ENCODE measurements around the gene IFNA5.

IFNA5 gene

DNA sequence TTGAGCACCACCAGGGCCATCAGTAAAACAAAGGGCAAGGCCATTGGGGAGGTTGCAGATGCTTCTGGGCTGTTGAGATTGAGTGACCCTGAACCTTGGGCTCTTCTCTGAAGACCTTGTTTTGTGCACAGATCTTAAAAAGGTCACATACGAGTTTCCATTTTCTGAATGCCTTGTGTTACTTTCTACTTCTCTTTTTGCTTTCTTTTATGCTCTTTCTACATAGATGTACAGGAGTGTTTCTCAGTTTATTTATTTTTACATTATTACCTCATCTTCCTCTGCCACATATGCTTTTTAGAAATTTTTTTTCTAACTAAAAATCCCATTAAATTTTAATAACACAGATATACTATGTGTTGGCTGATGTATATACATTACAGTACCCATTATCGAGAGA, at the start of gene IFNA5:
Gene IFNA5, minus strand, starts transcription at position 101 of the 400 bp plus-strand sequence. Its CDS starts 57 bp downstream, at position 44.
- no peak for DNase-seq

DNA sequence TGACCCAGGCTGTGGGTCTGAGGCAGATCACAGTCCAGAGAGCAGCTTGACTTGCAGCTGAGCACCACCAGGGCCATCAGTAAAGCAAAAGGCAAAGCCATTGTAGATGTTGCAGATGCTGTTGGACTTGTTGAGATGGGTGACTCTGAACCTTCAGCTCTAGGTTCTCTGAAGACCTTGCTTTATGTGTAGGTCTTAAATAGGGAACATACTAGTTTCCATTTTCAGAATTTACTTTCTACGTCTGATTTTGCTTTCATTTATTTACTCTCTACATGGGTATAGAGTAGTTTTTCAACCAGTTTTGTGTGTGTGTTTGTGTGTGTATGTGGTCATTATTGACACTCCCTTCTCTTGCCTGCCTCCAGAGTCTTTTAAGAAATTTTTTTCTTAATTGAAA, 45.7 kb upstream of the IFNA5 start, which contains the start of gene IFNA6:
Gene IFNA6, minus strand, starts transcription at position 101 of the 400 bp plus-strand sequence. Its CDS starts 0 bp downstream, at position 101.
- no peak for DNase-seq

DNA sequence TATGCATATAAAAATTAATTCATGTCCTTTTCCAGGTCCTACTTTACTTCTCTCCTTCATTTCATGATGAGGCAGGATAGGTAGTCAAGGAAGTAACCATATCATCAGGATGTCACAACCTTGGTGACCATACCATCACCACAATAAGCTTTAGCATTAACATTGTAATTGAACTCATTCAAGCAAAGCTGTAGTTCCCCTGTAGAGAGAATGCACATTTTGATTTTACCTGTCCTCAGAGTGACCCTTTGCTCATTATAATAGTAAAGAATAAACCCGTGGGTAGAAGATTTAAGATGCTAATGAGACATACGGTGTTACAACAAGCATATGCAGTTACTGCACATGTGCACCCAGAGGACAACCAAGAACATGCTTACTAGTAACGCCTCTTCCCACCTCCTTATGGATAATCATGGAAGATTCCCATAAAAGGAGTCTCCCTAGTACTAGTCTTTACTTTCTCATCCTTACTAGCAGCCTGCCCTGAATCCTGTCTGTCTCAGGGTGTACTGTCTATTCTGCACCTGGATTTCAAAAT, 43.4 kb upstream of the IFNA5 start:
- DNase-seq, result no peak

DNA sequence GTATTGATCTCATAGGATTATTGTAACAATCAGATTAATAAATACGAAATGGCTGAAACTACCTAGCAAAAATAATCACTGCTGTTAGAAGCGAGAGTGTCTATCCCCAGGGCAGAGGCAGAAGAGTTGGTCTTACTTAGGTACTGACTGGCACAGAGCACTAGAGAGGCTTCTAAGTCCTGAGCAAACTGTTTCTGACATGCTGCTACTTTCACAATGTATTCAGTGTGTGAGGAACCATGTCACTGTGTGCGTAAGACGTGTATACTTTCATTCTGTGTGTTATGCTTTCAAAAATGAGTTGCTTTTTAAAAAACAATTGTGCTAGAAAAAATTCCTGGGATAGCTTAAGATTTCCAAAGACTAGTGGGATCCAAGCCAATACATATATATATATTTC, 35.6 kb upstream of the IFNA5 start:
- DNase-seq, result no peak

DNA sequence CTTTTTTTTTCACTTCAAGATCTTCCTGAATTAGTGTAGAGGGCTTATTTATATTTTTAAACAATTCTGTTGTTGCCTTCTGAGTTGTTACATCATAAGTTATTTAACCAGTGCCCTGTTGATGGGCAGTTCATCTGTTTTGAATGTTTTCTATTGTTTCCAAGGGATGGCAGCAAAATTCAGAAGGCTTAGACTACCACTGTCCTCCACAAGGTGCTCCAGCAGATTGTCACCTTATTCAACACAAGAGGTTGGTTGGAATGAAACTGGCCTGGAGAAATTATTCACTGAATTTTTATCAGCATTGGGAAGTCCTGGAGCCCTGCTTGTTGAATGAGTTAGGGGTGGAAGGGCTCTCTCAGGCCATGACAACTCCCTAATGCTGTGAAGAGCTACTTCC, 31.3 kb upstream of the IFNA5 start:
- DNase-seq, result no peak

DNA sequence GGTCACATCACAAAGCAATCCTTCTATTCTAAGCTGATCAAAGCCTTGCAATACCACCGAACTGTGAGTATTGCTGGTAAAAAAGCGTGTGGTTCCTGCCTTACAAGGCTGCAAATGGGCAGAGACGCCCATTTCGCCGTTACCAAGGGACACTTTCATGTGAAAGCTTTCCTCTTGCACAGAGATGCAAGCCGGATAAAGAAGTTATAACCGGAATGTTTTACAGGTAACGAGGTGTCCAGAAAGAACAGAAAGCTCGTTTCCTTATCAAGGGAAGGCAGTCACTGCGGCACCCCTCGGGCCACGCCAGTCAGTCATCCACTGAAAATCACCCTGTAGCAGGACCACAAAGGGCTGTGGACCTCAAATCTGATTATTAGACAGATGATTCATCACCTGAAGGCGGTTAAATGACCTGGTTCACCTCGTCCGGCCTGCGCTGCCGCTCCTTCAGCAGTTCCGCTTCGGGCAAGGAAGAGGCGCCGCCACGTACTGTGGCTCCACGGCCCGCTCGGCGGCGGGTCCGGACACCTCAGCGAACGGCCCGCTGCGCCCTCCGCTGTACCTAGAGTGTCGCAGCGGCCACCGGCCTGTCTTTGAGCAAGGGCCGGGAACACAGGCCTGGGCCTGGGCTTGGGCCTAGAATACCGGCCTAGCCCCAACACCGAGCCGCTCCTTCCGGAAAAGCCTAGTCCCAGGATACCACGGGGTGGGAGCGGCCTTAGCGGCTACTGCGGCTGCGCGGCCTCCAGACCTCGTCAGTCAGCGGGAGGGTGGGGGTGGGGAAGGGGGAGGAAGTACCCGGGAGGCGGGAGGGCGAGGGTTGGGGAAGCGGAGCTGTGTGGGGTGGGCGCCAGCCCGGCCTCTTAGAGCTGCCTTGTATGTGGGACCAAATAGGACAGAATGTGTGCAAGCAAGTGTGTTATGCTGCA, 29.9 kb upstream of the IFNA5 start, which contains the start of gene KLHL9:
Gene KLHL9, minus strand, starts transcription at position 704 of the 932 bp plus-strand sequence. Its CDS starts 545 bp downstream, at position 159.
- DNase-seq, result peak; percentile 85

DNA sequence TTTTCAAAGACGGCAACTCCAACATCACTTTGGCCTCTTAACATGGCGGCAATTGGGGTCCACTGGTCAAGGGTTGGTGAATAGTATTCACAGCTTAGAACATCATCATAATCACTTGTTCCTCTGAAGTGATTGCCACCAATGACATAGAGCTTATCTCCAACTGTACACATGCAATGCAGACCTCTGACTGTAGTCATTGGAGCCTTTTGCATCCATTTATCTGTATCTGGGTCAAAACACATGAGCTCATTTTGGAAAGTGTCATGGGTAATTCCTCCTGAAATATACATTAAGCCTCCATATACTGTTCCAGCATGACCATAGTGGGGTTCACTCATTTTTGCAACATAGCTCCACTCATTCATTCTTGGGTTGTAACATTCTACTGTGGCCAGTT, 28.1 kb upstream of the IFNA5 start:
- DNase-seq, result no peak

DNA sequence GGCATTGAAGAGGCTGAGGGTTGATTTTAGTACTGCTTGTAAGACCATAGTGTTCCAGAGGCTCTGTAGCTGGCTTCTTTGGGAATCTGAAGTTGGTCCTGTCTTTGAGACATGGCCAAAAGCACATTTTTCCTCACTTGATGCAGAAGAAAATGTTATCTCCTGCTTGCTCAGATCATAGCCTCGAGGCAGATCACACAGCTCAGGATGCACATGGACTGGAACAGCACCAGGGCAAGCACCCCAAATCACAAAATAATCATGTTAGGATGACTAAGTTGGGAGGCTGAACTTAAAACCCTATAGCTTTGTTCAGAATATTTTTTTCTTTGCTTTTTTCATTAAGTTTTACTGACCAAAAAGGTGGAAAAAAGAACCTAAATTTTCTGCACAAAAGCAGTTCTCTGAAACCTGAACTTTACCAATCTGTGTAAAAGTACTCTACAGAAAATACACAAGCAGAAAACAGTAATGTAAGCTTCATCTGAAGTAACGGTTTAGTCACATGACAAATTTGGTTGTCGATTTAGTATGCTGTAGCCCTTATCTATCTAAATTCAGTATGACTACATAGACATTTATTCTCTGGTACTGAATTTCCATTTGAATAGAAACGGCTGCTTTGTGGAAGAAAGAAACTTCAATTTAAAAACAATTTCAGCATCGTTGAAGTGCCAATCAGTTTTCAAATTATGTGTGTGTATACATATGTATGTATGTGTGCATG, 26.7 kb upstream of the IFNA5 start:
- no peak for DNase-seq

DNA sequence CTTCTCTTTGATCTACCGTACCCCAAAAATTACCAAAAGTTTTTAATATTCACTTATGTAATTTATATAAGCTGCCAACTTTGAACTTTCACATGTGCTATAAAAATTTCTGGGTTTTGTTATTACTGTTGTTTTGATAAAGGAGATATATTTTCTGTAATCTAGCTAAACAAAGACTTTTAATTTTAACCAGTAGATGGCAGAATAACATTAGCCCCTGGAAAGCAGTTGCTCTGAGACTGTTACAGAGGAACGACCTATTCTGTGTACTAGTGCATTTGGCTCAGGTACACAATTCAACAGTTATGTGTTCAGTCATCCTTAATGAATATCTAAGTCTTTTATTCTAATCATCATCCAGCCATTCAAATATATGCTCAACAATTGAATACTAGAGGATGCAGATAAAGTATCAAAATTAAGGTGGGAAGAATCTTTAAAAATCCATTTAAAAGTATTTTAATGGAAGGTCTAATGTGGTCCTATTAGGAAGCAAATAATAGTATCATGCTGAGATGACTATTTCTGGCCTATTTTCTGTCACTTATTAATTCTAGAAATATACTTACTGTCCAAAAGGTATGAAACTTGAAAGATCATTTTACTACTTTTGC, 21.5 kb upstream of the IFNA5 start:
- DNase-seq, result peak; percentile 1

DNA sequence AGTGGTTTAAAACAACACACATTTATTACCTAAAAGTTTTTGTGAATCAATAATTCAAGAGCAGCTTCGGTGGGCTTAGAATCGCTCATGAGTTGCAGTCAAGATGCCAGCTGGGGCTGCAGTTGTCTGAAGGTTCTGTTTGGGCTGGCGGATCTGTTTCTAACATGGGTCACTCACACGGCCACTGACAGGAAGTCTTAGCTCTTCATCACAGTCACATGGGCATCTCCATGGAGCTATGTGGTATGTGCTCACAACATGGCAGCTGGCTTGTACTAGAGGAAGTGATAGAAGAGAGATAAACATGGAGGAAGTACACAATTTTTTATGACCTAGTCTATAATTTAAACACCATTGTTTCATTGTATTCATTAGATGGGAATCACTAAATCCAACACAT, 18.9 kb upstream of the IFNA5 start:
- DNase-seq, result no peak

DNA sequence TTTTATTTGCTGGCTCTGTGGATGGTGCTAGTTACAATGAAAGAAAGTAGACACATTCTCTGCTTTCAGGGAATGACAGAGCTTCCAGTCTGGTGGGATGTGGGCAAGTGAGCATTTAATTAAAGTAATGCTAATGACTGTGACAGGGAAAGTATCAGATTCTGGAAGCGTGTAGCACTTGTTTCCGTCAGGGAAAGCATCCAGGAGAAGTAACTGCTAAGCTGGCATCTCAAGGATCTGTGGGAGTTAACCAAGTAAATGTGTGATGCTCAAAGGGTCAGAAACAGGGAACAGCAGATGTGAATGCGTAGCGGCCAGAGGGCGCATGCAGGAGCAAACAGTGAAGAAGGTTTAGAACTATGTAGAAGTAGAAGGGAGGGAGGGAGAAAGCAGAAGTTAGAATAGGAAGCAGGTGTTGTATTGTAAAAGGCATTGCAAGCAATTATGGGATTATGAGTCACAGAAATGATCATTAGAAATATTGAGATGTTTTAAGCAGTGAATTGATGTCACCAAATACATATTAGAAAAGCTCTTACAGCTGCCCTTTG, 17.9 kb upstream of the IFNA5 start:
- no peak for DNase-seq

DNA sequence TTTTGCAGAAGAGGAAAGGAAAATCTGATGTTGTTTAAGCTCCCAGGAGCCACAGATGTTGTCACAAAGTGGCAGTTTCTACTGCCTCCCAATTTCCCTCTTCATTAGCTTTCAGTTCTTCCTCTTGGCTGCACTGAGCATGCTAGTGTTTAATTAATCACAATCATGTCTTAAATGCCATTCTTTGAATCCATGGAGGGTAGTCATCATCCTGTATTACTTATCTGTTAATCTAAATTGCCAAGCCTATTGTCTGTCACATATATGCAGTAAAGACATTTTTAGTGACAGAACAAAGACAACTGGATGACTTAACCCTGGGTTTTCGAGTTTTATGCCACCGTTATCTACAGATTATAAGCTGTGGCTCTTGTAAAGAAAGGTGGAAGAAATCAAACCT, 15.4 kb upstream of the IFNA5 start:
- DNase-seq, result no peak

DNA sequence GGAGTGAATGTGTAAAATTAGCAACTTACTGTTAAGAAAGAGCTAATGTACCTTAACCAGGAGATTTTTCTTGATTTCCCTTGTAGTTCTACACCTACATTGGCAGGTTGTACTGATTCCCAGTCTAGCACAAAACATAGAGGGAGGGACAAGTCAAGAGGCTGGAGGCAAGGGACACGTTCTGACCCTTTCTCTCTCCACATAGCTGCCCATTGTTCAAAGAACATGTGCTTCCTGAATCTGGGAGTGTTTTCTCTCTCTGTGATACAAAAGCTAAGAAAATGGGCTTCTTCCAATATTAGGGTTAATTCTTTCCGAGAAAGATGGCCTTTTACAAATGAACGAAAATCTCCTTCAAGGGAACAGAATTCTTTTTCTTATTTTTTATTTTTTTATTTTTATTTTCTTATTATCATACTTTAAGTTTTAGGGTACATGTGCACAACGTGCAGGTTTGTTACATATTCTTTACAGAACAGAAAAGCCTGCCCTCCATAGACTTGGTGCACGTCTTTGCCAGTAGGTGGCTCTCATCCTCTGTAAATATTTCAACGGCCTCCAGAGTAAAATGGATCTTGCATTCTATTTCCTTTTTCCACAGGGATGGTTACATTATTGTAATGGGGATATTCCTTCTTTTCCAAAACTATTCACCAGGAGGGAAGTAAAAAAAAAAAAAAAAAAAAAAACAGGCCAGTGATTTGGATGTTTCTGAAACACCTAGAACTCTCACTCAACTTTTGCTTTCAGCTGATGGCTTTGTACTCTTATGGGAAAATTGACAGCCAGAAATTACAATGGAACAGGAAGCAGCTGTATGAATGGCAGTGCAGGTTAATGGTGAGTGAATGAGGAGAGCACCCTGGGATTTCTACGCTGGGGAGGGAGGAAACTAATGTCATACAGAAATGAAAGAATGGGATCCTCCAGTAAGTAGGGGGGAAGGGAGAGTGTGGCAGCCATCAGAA, 13.1 kb upstream of the IFNA5 start:
- peak; percentile 21 for DNase-seq

DNA sequence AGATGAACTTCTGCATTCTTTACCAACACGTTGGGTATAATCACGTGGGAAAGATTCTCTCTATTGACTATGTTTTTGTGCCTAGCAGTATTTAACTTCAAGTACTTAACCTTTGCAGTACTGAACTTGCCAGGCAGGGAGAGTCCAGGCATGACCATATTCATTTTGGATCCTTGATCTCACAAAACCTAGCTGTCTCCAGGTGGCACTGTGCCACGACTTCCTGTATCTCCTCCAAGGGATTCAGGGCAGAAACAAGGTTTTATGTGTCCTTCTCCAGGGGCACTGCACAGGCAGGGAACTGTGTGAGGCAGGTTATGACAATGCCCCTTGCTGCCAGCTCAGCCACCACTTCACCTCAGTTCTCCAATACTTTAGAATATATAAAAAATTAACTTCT, 11.7 kb upstream of the IFNA5 start:
- DNase-seq, result no peak

DNA sequence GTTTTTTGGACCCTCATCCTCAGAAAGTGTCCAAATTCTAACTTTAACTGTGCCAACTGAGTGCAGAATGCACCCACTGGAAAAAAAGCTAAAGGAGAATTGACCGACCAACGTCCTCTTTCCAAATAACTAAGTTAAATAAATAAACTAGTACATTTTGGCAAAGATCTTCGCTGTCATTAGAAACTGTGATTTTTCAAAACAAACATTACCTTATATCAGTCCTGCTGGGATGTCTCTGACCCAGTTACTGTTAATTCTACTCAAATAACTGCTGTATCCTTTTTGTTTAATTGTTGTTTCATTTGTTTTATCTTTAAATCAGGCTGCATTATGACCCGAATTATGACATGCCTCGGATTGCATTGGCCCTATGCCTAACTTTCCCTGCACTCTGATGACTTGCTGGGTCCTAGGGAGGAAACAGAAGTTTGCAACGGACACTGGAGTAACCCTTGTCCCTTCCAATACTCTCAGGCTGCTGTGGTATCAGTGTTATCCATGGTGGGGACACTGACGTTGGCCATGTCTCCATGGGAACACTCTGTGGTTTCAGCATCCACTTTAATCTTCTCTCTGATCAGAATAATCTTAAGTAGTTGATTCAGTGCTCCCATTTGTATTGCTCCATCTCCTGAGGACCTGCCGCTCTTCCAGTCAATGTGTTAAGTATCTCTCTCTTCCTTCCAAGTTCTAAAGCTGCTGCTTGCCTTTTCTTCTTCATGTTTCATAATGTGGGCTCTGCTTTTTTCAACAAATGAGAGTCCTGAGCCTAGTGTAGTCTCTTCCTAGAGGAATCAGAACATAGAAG, 11.1 kb upstream of the IFNA5 start:
- no peak for DNase-seq

DNA sequence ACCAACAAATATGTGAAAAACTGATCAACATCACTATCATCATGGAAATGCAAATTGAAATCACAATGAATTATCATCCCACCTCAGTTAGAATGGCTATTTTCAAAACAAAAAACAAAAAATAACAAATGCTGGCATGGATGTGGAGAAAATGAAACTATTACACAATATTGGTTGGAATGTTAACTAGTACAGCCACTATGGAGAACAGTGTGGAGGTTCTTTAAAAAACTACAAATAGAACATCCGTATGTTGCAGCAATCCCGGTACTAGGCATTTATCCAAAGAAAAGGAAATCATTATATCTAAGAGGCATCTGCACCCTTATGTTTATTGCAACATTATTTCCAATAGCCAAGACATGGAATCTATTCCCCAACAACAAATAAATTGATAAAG, 9.0 kb upstream of the IFNA5 start:
- no peak for DNase-seq

DNA sequence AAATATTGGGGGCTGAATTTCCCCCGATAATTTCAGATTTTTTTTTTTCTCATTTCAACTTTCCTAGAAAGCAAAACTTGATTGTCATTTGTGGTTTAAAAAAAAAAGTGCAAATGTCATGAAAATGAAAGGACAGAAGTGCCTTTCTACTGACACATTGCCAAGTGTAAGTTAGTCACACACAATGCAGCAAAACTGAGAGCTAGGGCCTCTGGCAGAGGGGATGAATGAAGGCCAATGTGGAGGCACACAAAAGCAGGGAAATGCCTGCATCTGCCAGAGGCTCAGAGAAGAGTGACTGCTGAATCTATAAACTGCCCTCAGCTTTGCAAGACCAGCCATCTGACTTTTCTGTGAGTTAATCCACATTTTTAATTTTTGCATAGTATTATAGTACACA, 6.8 kb upstream of the IFNA5 start:
- no peak for DNase-seq

DNA sequence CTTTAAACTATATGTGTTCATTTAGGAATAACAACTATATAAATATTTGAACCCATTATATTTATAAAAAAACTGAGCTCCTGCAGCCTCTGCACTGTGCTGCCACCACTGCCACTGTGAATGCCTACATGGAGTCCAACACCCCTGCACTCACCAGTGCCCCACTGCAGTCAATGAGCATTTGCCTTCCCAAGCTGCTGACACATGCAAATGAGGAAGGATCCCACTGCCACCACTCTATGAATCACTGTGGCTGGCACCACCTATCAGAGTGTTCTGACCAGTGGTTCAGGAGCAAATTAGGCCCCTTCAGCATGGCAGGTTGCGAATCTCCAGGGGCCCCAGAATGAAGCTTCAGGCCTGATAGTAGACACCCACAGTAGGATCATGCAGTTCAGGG, 9.1 kb downstream of the IFNA5 start:
- DNase-seq, result no peak

DNA sequence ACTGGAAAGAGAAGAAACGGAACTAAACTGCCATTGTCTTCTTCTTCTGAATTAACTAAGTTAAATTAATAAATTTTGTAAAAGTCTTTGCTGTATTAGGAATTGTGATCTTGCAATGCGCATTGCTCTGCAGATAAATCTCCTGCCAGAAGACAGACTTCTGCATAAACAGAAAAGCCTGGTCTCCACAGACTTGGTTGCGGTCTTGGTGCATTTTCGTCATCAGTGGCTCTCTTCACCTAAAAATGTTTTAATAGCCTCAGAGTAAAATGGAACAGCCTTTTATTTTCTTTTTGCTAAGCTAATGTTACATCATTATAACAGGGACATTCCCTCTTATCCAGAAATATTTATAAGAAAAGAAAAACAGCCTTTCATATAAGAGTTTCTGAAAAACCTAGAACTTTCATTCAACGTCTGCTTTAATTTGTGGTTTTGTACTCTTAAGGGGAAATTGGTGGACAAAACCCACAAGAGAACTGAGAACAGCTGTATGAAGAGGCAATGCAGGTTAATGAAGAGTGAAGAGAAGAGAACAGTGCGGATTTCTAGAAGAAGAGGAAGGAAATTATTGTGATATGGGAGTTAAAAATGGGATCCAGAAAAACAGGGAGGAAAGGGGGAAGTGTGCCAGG, 10.1 kb downstream of the IFNA5 start:
- no peak for DNase-seq

DNA sequence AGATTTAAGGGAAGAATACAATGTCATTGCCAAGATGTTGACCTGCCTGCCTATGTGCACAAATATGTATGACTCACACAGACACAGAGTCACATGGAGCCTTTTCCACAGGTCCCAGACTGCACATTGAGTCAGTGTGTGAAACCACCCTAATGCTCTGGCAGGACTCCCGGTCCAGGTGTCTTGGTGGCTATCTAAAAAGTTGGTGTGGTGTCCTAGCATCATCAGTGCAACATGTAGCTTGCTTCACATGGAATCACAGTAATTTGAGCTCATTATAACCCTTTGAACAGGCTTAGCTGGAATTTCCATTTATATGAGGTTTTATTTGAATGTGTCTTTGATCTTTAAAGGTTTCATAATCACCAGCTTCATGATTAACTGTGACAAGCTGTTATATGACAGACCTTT, 10.7 kb downstream of the IFNA5 start:
- no peak for DNase-seq
